NCI-H1694 treated with DMSO at 0.1 percent for 48 hours (cell line): ENCODE results near the gene SGMS2.
"Not testable (repeated sequence)": the region's sequence is repeated elsewhere in the genome, so short reads cannot be mapped to it uniquely, and the experiment has no call there.

Experiments used
- DNase-seq: peaks from one replicate; lab custom pipeline; 2025; lab: John Stamatoyannopoulos, UW

Gene SGMS2

DNA sequence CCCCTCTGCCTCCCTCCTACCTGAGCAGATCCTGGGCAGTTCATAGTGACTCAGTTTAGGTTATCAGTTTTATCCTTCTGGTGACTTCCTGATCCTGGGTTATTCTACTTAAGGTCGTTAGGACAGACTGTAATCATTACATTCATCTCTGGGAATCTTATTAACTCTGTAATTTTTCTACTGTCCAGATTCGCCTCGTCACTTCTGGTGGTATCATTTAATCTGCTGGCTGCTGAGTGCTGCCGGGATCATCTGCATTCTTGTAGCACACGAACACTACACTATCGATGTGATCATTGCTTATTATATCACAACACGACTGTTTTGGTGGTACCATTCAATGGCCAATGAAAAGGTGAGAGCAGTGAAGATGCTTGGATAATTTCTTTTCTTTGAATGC, 83.6 kb downstream of the SGMS2 start:
- no peak for DNase-seq

DNA sequence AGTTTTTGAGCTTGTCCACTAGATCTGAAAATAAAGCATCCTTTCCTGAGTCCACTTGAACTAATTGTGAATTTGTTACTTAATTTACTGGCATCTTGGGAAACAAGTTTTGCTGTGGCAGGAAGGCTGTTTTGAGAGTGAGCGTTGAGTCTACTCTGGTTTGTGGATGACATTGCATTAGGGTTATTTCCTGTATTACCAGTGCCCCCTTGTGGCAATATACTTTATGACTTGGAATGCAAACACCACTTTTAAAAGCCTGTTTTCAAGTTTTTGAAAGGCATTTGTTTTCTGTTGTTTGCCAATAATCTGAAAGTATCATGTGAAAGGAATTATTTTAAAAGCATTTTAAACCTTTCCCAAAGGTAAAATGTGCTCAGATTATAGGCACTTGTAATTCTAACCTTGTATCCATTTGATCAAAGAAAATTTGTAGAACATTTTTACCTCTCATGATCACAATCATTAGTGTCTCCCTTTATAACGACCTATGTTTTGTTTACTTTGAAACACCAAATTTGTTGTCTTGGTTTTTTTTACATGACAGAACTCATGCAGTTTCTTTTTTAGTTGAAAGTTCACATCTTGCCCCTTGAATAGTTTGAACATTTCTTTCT, 88.7 kb downstream of the SGMS2 start:
- DNase-seq, result peak; percentile 32

DNA sequence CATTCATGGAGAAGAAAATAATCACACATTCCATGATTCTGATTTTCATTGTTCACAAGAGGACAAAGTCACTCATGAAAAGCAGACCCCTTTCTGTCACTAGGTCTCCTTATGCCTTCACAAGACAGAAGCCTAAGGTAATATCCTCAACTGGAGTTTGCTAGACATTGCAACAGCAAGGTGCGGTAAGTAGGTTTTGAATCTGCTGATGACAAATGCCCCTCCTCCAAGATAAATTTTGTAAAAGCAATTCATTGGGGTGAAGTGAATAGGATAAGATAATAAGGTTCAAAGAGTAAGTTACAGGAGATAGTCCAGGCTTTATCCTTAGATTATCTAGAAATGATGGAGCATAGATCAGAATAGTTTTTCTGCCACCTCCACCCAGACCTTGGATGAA, 90.5 kb downstream of the SGMS2 start:
- DNase-seq, result no peak

DNA sequence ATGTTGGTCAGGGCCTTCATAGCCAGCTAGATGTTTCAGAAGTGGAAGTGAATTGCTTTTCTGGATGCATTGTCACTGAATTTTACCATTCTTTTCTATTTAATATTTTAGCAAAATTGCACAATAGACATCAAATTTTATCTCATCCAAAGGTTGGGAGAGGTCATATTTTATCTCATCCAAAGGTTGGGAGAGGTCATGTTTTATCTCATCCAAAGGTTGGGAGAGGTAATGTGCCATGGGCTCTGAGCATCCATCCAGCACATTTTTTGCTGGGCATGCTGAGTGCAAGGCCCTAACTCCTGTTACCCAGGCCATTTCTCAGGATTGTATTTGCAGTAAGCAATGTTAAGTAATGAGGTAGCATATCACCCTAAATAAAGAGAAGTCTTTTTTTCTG, 91.9 kb downstream of the SGMS2 start:
- no peak for DNase-seq

- DNase-seq, result no peak
Measured at GRCh38 chr4:107917500-107917899, 92.8 kb downstream of the SGMS2 start.

- no peak for DNase-seq
Measured at GRCh38 chr4:107922486-107923473, 98.0 kb downstream of the SGMS2 start.

- DNase-seq, result not testable (repeated sequence)
Measured at GRCh38 chr4:107925713-107926112, 101.0 kb downstream of the SGMS2 start.

DNA sequence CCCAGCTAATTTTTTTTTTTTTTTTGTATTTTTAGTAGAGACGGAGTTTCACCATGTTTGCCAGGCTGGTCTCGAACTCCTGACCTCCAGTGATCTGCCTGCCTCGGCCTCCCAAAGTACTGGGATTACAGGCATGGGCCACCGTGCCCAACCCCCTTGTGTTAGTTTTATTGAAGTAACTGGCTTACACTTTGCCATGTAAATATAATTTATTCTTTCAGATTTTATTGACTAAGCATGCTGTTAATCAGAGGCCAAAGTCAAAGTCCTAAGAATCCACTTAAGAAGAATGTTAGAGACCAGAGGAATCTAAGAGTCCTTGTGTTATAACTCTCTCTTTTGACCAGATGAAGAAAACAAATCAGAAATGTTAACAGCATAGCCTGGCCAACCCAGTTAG, 102.1 kb downstream of the SGMS2 start:
- DNase-seq, result not testable (repeated sequence)

- peak; percentile 34 for DNase-seq
Measured at GRCh38 chr4:107930821-107931774, 106.4 kb downstream of the SGMS2 start, which contains the start of gene CYP2U1. TSS of gene CYP2U1 (plus strand) at chr4:107931549. CDS start at chr4:107931644, 95 bp downstream.

DNA sequence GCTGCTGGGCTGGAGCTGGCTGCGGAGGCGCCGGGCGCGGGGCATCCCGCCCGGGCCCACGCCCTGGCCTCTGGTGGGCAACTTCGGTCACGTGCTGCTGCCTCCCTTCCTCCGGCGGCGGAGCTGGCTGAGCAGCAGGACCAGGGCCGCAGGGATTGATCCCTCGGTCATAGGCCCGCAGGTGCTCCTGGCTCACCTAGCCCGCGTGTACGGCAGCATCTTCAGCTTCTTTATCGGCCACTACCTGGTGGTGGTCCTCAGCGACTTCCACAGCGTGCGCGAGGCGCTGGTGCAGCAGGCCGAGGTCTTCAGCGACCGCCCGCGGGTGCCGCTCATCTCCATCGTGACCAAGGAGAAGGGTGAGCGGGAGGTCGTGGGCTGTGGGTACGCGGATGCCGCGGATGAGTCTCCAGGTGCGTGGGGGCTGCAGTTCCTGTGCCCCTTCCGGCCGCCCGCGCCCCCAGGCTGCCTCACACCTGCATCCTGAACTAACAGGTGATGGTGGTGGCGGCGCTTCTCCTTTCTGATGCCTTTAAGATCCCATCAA, 107.1 kb downstream of the SGMS2 start:
- DNase-seq, result no peak

DNA sequence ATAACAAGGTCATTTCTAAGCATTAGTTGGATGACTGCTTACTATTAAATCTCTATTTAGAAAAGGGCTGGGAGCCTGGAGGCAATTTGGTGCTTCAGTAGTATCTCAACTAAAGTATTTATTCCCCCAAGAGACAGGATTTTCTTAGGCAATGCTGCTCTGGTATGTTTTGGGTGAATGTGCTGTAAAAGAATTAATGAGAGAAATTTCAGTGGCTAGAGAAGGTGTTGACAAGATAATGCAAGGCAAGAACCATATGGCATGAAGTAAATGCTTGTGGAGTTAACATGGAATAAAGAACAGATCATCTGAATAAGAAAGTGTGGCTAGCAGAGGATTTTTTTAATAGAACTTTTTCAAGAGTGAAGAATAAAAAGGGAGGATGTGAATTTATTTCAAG, 110.5 kb downstream of the SGMS2 start:
- DNase-seq, result no peak

DNA sequence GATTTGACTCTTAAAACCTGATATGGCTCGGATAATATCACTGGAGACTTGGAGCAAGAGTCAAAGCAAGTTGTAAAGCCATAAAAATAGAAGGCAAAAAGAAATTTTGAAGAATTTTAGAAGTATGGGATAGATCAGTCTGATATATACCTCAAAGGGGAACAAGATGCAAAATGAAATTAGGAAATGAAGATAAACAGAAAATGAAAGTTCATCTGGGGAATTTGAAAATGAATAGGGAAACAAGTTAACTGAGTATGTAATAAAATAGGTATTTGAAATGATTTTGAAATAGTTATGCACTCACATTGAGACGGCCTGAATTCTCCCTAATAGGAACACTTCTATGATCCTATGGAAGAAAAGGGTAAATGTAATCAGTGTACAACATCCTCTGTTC, 112.3 kb downstream of the SGMS2 start:
- DNase-seq, result no peak

DNA sequence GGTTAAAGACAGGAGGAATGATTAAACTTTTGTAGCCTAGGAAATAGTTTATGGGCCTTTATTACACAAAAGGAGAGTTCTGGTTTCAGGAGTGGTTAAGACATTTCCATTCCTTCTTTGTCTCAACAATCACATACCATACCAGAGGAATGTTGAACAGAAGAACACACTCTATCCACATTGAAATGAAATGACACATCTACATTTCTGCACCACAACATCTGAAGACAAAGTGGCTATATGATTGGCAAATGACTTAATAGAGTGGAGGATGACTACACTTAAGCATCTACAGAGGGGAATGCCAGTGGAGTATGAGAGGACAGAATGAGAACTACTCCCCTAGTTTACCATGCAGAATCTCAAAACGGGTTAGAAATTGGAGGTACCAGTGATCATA, 114.6 kb downstream of the SGMS2 start:
- no peak for DNase-seq

- no peak for DNase-seq
Measured at GRCh38 chr4:107945809-107946208, 121.1 kb downstream of the SGMS2 start.

GRCh38 chr4:107950746-107951540, 126.2 kb downstream of the SGMS2 start:
- no peak for DNase-seq

GRCh38 chr4:107951551-107951950, 126.8 kb downstream of the SGMS2 start:
- DNase-seq, result no peak

DNA sequence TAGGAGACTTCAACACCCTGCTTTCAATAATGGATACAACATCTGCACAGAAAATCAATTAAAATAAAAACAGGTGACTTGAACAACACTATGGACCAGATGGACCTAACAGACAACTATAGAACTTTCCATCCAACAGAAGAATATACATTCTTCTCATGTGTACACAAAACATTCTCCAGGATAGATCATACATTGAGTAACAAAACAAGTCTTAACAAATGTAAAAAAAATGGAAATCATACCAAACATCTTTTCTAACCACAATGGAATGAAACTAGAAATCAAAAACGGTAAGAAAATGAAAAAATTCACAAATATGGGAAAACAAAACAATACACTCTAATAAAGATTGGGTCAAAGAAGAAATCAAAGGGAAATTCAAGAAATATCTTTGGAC, 131.3 kb downstream of the SGMS2 start:
- no peak for DNase-seq
